HG03575 (cell line): ENCODE data around the gene TBC1D9.

Source experiments
- ATAC-seq: cut with Tn5 transposase; IDR thresholded peaks from one replicate; pipeline ENCODE4 v1.9.1; 2021; ENCODE audit not compliant: unreplicated experiment, insufficient number of reproducible peaks, low FRiP score; ENCODE audit errors: extremely low read depth

The TBC1D9 gene

GRCh38 chr4:140600408-140600807, 155.8 kb downstream of the TBC1D9 start:
- ATAC-seq = no peak

- ATAC-seq = no peak
Observed at GRCh38 chr4:140595065-140595464, 161.1 kb downstream of the TBC1D9 start.

GRCh38 chr4:140584439-140584838, 171.7 kb downstream of the TBC1D9 start:
- ATAC-seq = no peak

- ATAC-seq = no peak
Observed at GRCh38 chr4:140581078-140581477, 175.1 kb downstream of the TBC1D9 start.

GRCh38 chr4:140579278-140579677, 176.9 kb downstream of the TBC1D9 start:
- ATAC-seq = no peak

GRCh38 chr4:140575489-140575888, 180.7 kb downstream of the TBC1D9 start:
- no peak for ATAC-seq

- no peak for ATAC-seq
Observed at GRCh38 chr4:140571620-140572019, 184.6 kb downstream of the TBC1D9 start.
